Activated CD8-positive, alpha-beta T cell treated with anti-CD3 and anti-CD28 coated beads, Interleukin-2, amount 10 ng/mL, durations not matched to agents 7 days and 5 days (primary cell): ENCODE measurements around the gene AFAP1. TPM values are rescaled to one million over a fixed set of nuclear protein-coding genes. Genes with fewer than 3 reads are reported as not detected.

Experiments used
- ATAC-seq: fragments of 150-1000 bp; cut with Tn5 transposase; one replicate; pipeline ENCODE4 v1.10.0; 2021; ENCODE audit warnings: moderate library complexity
- CTCF ChIA-PET: fragments of 350-600 bp; sonication (Branson Sonifier 250); formaldehyde crosslinking; loops from one replicate; lab custom pipeline; 2021; ENCODE audit warnings: antibody characterized with exemption; lab: Charles Lee
- POLR2A ChIA-PET: fragments of 350-600 bp; sonication (Branson Sonifier 250); formaldehyde crosslinking; loops from one replicate; lab custom pipeline; 2021; ENCODE audit warnings: antibody characterized with exemption; lab: Charles Lee
- DNase-seq: peaks from one replicate; pipeline ENCODE4 v3.0.0-alpha.2; 2020
- H3K27ac Mint-ChIP-seq: one replicate; pipeline ENCODE4 v1.8.0; 2021; ENCODE audit warnings: mild to moderate bottlenecking, mixed read lengths
- H3K27me3 Mint-ChIP-seq: one replicate; pipeline ENCODE4 v1.8.0; 2021; ENCODE audit warnings: low read depth, mixed read lengths
- H3K36me3 Mint-ChIP-seq: one replicate; pipeline ENCODE4 v1.8.0; 2021; ENCODE audit warnings: low read depth, mixed read lengths
- H3K4me1 Mint-ChIP-seq: one replicate; pipeline ENCODE4 v1.8.0; 2021; ENCODE audit warnings: low read depth, mixed read lengths
- H3K4me3 Mint-ChIP-seq: one replicate; pipeline ENCODE4 v1.8.0; 2021; ENCODE audit warnings: mild to moderate bottlenecking, mixed read lengths
- H3K9me3 Mint-ChIP-seq: one replicate; pipeline ENCODE4 v1.8.0; 2022; ENCODE audit warnings: mixed read lengths; ENCODE audit not compliant: insufficient read depth
- total RNA-seq, 2 experiments: library from RNA; stranded (reverse); gene quantifications; one replicate each; pipeline ENCODE4 v1.2.3, GENCODE V29; 2021

AFAP1 gene
- total RNA-seq, 2 experiments from 2014 or later, result 5.3 to 6.2 TPM

GRCh38 chr4:7710576-7711306, 228.9 kb downstream of the AFAP1 start:
- Mint-ChIP-seq H3K36me3 (no peaks in the 10 kb centered on the region), H3K27me3 (no peaks in the 10 kb centered on the region), H3K9me3 (no peaks in the 10 kb centered on the region), H3K4me3 (no peak overlapping the region), H3K27ac (no peak overlapping the region), H3K4me1 (no peaks in the 10 kb centered on the region)
- DNase-seq (no peak), ATAC-seq (no peak)
- ChIA-PET POLR2A (no interaction called here), CTCF (interaction anchor here (1.0 kb wide), 1 partner anchor 9 kb away, joined by 3 read pairs; no protein-coding TSS in a partner anchor)

DNA sequence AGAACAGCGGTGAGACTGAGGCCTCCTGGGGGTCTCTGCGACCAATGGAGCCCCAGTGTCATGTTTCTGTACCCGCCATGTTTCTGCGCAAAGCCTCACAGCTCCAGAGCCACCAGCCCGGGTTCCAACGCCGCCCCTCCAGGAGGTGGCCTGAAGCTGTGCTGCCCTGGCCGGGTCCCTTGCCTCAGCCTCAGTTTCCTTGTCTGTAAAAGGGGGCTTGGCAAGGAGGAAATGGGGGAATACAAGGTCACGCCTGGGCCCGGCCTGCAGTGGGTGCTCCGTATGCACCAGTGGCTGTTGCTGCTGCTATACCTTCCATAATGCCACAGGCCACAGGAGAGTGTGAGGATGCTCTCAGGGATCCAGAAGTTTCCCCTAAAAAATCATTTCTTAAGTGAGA, 229.5 kb downstream of the AFAP1 start:
- Mint-ChIP-seq H3K4me1 (no peaks in the 10 kb centered on the region), H3K36me3 (no peaks in the 10 kb centered on the region), H3K27ac (no peak overlapping the region), H3K27me3 (no peaks in the 10 kb centered on the region), H3K9me3 (no peaks in the 10 kb centered on the region), H3K4me3 (no peak overlapping the region)
- ChIA-PET POLR2A (no interaction called here), CTCF (interaction anchor here (1.0 kb wide), 1 partner anchor 10 kb away, joined by 3 read pairs; no protein-coding TSS in a partner anchor)
- ATAC-seq, result no peak
- no peak for DNase-seq

- no peak for ATAC-seq
Observed at GRCh38 chr4:7709431-7709830, 230.2 kb downstream of the AFAP1 start.

GRCh38 chr4:7708981-7709380, 230.7 kb downstream of the AFAP1 start:
- no peaks in the 10 kb centered on the region for H3K4me1 Mint-ChIP-seq
- H3K36me3 Mint-ChIP-seq, result no peaks in the 10 kb centered on the region
- no peak for ATAC-seq
- H3K4me3 Mint-ChIP-seq, result no peak overlapping the region
- ChIA-PET CTCF (interaction anchor here (1.2 kb wide), 1 partner anchor 11 kb away, joined by 3 read pairs; no protein-coding TSS in a partner anchor), POLR2A (no interaction called here)
- H3K27ac Mint-ChIP-seq, result no peak overlapping the region
- H3K27me3 Mint-ChIP-seq, result no peaks in the 10 kb centered on the region
- no peak for DNase-seq
- no peaks in the 10 kb centered on the region for H3K9me3 Mint-ChIP-seq

More at GRCh38 chr4:7709431-7709830, 230.2 kb downstream of the AFAP1 start:
- no peaks in the 10 kb centered on the region for H3K4me1 Mint-ChIP-seq
- no peaks in the 10 kb centered on the region for H3K27me3 Mint-ChIP-seq
- H3K9me3 Mint-ChIP-seq, result no peaks in the 10 kb centered on the region
- CTCF ChIA-PET, result no interaction called here
- H3K36me3 Mint-ChIP-seq, result no peaks in the 10 kb centered on the region
- POLR2A ChIA-PET, result no interaction called here
- H3K4me3 Mint-ChIP-seq, result no peak overlapping the region
- no peak for DNase-seq
- no peak overlapping the region for H3K27ac Mint-ChIP-seq

Other genes with a start within 250 kb of the AFAP1 start
- gene ABLIM2, start 219.0 kb upstream of the AFAP1 start, total RNA-seq, result under 1 TPM; 0.42 to 0.55 TPM